ENCODE measurements around the gene SPACA1.
"Not testable (repeated sequence)": the region's sequence is repeated elsewhere in the genome, so short reads cannot be mapped to it uniquely, and the experiment has no call there.

The SPACA1 gene, protein sequence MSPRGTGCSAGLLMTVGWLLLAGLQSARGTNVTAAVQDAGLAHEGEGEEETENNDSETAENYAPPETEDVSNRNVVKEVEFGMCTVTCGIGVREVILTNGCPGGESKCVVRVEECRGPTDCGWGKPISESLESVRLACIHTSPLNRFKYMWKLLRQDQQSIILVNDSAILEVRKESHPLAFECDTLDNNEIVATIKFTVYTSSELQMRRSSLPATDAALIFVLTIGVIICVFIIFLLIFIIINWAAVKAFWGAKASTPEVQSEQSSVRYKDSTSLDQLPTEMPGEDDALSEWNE

DNA sequence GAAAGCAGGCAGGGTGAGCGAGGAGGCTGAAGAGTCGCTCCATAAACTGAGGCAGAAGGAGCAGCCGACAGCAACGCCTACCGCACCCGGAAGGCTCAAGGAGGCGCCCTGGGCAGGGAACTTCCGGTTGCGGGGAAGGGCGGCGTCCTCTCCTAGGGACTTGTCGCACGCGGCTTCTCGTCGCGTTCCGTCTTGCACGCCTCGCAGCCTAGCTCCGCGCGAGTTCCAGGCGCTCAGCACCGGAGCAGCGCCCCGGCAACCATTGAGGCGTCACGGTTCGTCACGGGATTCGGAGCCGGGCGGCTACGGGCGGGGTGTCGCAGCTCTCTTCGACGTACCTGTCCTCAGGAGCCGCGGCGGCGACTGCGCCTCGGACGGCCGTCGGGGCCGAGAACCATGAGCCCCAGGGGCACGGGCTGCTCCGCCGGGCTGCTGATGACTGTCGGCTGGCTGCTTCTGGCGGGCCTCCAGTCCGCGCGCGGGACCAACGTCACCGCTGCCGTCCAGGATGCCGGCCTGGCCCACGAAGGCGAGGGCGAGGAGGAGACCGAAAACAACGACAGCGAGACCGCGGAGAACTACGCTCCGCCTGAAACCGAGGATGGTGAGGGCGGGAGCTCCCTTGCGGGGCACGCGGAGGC is at the start of gene SPACA1:
SPACA1 (plus strand) TSS at position 332 of the 641 bp plus-strand sequence; CDS start at position 397, 65 bp downstream.
- no peak within 1 kb of the TSS for H3K9ac ChIP-seq (ENCODE audit: low read length in 5 of 5)
- H3K4me3 ChIP-seq (ENCODE audit: low read depth in 1 of 5, low read length in 5 of 5): peak within 1 kb of the TSS in 1 of 5 donors; percentile 14
- H3K36me3 ChIP-seq (ENCODE audit: control insufficient read depth in 5 of 5, insufficient read depth in 5 of 5, low read length in 5 of 5): no peaks in the 10 kb centered on the region
- H3K27me3 ChIP-seq (ENCODE audit: control insufficient read depth in 5 of 5, insufficient read depth in 4 of 5, low read length in 5 of 5): peaks cover 0 to 3% (median 0%) of the 10 kb centered on the region in 5 donors
- no peak within 1 kb of the TSS for H3K27ac ChIP-seq (ENCODE audit: low read depth, low read length)
- H3K4me1 ChIP-seq (ENCODE audit: control insufficient read depth in 5 of 5, insufficient read depth in 5 of 5, low read length in 5 of 5): no peaks in the 10 kb centered on the region
- peaks cover 0 to 7% (median 0%) of the 10 kb centered on the region in 5 donors for H3K9me3 ChIP-seq (ENCODE audit: control insufficient read depth in 5 of 5, low read length in 5 of 5)

- Histone ChIP-seq H3K27me3 (ENCODE audit: control insufficient read depth in 5 of 5, insufficient read depth in 4 of 5, low read length in 5 of 5) (peaks cover 0 to 5% (median 0%) of the 10 kb centered on the region in 5 donors), H3K27ac (ENCODE audit: low read depth, low read length) (no peak overlapping the region), H3K36me3 (ENCODE audit: control insufficient read depth in 5 of 5, insufficient read depth in 5 of 5, low read length in 5 of 5) (no peaks in the 10 kb centered on the region), H3K9me3 (ENCODE audit: control insufficient read depth in 5 of 5, low read length in 5 of 5) (peaks cover 0 to 3% (median 0%) of the 10 kb centered on the region in 5 donors), H3K4me1 (ENCODE audit: control insufficient read depth in 5 of 5, insufficient read depth in 5 of 5, low read length in 5 of 5) (no peaks in the 10 kb centered on the region), H3K4me3 (ENCODE audit: low read depth in 1 of 5, low read length in 5 of 5) (no peak overlapping the region), H3K9ac (ENCODE audit: low read length in 5 of 5) (no peak overlapping the region)
These were observed 46.9 kb upstream of the SPACA1 start for GRCh38 chr6:88000713-88001112.

DNA sequence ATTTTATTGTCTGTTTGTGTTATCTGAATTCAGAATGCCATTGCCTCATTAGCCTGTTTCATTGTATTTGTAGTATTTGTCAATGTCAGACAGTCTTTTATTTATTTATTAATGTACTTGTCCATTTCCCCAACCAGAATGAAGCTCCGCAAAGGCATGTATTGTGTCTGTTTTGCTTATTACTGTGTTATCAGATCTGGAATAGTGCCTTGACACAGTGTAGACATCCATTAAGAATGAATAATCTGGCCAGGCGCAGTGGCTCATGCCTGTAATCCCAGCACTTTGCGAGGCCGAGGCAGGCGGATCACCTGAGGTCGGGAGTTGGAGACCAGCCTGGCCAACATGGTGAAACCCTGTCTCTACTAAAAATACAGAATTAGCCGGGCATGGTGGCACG is 46.4 kb upstream of the SPACA1 start:
- H3K9me3 ChIP-seq (ENCODE audit: control insufficient read depth in 5 of 5, low read length in 5 of 5); H3K27me3 ChIP-seq (ENCODE audit: control insufficient read depth in 5 of 5, insufficient read depth in 4 of 5, low read length in 5 of 5); H3K9ac ChIP-seq (ENCODE audit: low read length in 5 of 5); H3K36me3 ChIP-seq (ENCODE audit: control insufficient read depth in 5 of 5, insufficient read depth in 5 of 5, low read length in 5 of 5); H3K4me3 ChIP-seq (ENCODE audit: low read depth in 1 of 5, low read length in 5 of 5); H3K4me1 ChIP-seq (ENCODE audit: control insufficient read depth in 5 of 5, insufficient read depth in 5 of 5, low read length in 5 of 5); H3K27ac ChIP-seq (ENCODE audit: low read depth, low read length): not testable (repeated sequence)

DNA sequence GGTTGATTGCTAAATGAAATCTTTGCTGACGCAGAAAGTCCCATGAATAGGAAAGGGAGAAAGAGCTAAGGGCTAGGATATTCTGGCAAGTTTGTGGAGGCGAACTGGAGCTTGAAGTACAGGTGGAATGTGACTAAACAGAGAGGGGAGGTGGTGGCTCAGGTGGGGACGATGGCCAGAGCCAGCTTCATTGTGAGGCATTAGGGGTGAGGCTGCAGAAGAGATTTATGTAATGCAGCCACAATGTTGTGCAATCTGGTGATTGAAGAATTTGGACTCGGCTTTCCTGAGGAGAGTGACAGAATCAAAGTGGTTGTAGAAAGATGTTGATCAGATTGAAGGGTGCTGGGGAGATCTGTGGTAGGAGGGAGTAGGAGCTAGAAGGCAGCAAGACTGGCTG is 42.9 kb upstream of the SPACA1 start:
- Histone ChIP-seq H3K4me3 (ENCODE audit: low read depth in 1 of 5, low read length in 5 of 5) (no peak overlapping the region), H3K27ac (ENCODE audit: low read depth, low read length) (no peak overlapping the region), H3K4me1 (ENCODE audit: control insufficient read depth in 5 of 5, insufficient read depth in 5 of 5, low read length in 5 of 5) (no peaks in the 10 kb centered on the region), H3K27me3 (ENCODE audit: control insufficient read depth in 5 of 5, insufficient read depth in 4 of 5, low read length in 5 of 5) (peaks cover 0 to 5% (median 2%) of the 10 kb centered on the region in 5 donors), H3K9ac (ENCODE audit: low read length in 5 of 5) (no peak overlapping the region), H3K36me3 (ENCODE audit: control insufficient read depth in 5 of 5, insufficient read depth in 5 of 5, low read length in 5 of 5) (no peaks in the 10 kb centered on the region), H3K9me3 (ENCODE audit: control insufficient read depth in 5 of 5, low read length in 5 of 5) (no peaks in the 10 kb centered on the region)

GRCh38 chr6:88006557-88006956 is 41.1 kb upstream of the SPACA1 start:
- Histone ChIP-seq H3K4me3 (ENCODE audit: low read depth in 1 of 5, low read length in 5 of 5) (no peak overlapping the region), H3K27ac (ENCODE audit: low read depth, low read length) (no peak overlapping the region), H3K9me3 (ENCODE audit: control insufficient read depth in 5 of 5, low read length in 5 of 5) (no peaks in the 10 kb centered on the region), H3K27me3 (ENCODE audit: control insufficient read depth in 5 of 5, insufficient read depth in 4 of 5, low read length in 5 of 5) (peaks cover 0 to 3% (median 2%) of the 10 kb centered on the region in 5 donors), H3K9ac (ENCODE audit: low read length in 5 of 5) (no peak overlapping the region), H3K36me3 (ENCODE audit: control insufficient read depth in 5 of 5, insufficient read depth in 5 of 5, low read length in 5 of 5) (no peaks in the 10 kb centered on the region), H3K4me1 (ENCODE audit: control insufficient read depth in 5 of 5, insufficient read depth in 5 of 5, low read length in 5 of 5) (no peaks in the 10 kb centered on the region)

- H3K4me3 ChIP-seq (ENCODE audit: low read depth in 1 of 5, low read length in 5 of 5): no peak overlapping the region
- peaks cover 0 to 3% (median 2%) of the 10 kb centered on the region in 5 donors for H3K27me3 ChIP-seq (ENCODE audit: control insufficient read depth in 5 of 5, insufficient read depth in 4 of 5, low read length in 5 of 5)
- no peaks in the 10 kb centered on the region for H3K36me3 ChIP-seq (ENCODE audit: control insufficient read depth in 5 of 5, insufficient read depth in 5 of 5, low read length in 5 of 5)
- H3K4me1 ChIP-seq (ENCODE audit: control insufficient read depth in 5 of 5, insufficient read depth in 5 of 5, low read length in 5 of 5): peaks cover 0 to 3% (median 0%) of the 10 kb centered on the region in 5 donors
- H3K9ac ChIP-seq (ENCODE audit: low read length in 5 of 5): no peak overlapping the region
- H3K9me3 ChIP-seq (ENCODE audit: control insufficient read depth in 5 of 5, low read length in 5 of 5): no peaks in the 10 kb centered on the region
- no peak overlapping the region for H3K27ac ChIP-seq (ENCODE audit: low read depth, low read length)
These were observed 39.2 kb upstream of the SPACA1 start for GRCh38 chr6:88008411-88008810.

DNA sequence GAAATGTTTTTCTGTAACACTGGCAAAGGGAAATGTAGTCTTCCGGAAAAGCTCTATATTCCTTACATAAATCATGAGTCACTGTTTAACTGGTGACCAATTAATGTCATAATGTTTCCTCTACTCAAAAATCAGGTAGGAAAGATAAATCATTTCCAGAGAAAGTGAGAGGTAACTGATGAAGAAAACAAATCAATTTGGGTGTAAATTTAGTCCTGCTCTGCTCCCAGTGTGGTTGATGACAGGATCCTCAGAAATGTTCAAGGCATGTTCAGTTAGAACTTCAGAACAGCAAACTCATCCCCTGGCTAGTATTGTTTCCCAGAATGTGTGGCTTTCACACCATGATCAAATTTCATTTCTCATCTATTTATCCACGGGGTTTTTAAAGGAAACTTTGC is 38.8 kb upstream of the SPACA1 start:
- H3K9ac ChIP-seq (ENCODE audit: low read length in 5 of 5): no peak overlapping the region
- H3K4me1 ChIP-seq (ENCODE audit: control insufficient read depth in 5 of 5, insufficient read depth in 5 of 5, low read length in 5 of 5): peaks cover 0 to 3% (median 0%) of the 10 kb centered on the region in 5 donors
- H3K27me3 ChIP-seq (ENCODE audit: control insufficient read depth in 5 of 5, insufficient read depth in 4 of 5, low read length in 5 of 5): peaks cover 0 to 3% (median 2%) of the 10 kb centered on the region in 5 donors
- H3K9me3 ChIP-seq (ENCODE audit: control insufficient read depth in 5 of 5, low read length in 5 of 5): no peaks in the 10 kb centered on the region
- no peak overlapping the region for H3K27ac ChIP-seq (ENCODE audit: low read depth, low read length)
- H3K4me3 ChIP-seq (ENCODE audit: low read depth in 1 of 5, low read length in 5 of 5): no peak overlapping the region
- H3K36me3 ChIP-seq (ENCODE audit: control insufficient read depth in 5 of 5, insufficient read depth in 5 of 5, low read length in 5 of 5): no peaks in the 10 kb centered on the region

DNA sequence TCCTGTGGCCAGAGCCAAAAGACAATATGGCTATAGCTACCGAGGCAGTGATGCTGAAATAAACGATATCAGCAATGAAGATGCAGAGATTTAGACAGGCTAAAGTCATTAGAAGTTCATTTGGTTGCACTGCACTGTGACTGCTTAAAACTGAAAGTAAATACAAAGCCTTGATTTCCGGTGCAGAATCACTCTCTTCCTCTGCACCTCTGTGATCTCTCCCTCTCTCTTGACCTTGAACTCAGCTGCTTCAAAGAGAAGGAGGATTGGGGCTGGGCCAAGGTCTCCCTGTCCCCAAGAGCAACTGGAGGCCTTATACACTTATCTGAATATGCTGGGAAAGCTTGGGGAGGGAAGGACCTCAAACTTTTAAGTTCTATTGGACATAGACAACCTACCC is 34.6 kb upstream of the SPACA1 start:
- Histone ChIP-seq H3K4me3 (ENCODE audit: low read depth in 1 of 5, low read length in 5 of 5) (no peak overlapping the region), H3K4me1 (ENCODE audit: control insufficient read depth in 5 of 5, insufficient read depth in 5 of 5, low read length in 5 of 5) (peaks cover 0 to 3% (median 0%) of the 10 kb centered on the region in 5 donors), H3K9me3 (ENCODE audit: control insufficient read depth in 5 of 5, low read length in 5 of 5) (no peaks in the 10 kb centered on the region), H3K27ac (ENCODE audit: low read depth, low read length) (no peak overlapping the region), H3K27me3 (ENCODE audit: control insufficient read depth in 5 of 5, insufficient read depth in 4 of 5, low read length in 5 of 5) (no peaks in the 10 kb centered on the region), H3K36me3 (ENCODE audit: control insufficient read depth in 5 of 5, insufficient read depth in 5 of 5, low read length in 5 of 5) (no peaks in the 10 kb centered on the region), H3K9ac (ENCODE audit: low read length in 5 of 5) (no peak overlapping the region)

DNA sequence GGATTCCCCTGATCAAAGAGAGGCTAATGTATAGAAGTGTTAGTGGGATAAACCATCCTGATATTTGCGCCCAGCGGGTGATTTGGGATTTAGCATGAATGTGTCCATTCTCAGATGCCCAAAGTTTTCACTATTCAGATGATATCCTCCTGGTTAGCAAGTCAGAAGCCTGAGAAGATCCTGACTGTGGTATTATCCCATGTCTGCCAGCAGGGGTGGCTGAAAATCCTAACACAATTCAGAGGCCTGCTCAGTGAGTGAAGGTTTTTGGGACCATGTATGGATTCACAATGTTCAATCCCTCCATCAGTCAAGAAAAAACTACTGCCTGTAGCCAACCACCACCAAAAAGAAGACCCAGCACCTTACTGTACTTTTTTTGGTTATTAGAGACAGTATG is 34.1 kb upstream of the SPACA1 start:
- Histone ChIP-seq H3K9me3 (ENCODE audit: control insufficient read depth in 5 of 5, low read length in 5 of 5) (no peaks in the 10 kb centered on the region), H3K27ac (ENCODE audit: low read depth, low read length) (no peak overlapping the region), H3K9ac (ENCODE audit: low read length in 5 of 5) (no peak overlapping the region), H3K4me3 (ENCODE audit: low read depth in 1 of 5, low read length in 5 of 5) (no peak overlapping the region), H3K4me1 (ENCODE audit: control insufficient read depth in 5 of 5, insufficient read depth in 5 of 5, low read length in 5 of 5) (peaks cover 0 to 3% (median 0%) of the 10 kb centered on the region in 5 donors), H3K27me3 (ENCODE audit: control insufficient read depth in 5 of 5, insufficient read depth in 4 of 5, low read length in 5 of 5) (no peaks in the 10 kb centered on the region), H3K36me3 (ENCODE audit: control insufficient read depth in 5 of 5, insufficient read depth in 5 of 5, low read length in 5 of 5) (no peaks in the 10 kb centered on the region)

DNA sequence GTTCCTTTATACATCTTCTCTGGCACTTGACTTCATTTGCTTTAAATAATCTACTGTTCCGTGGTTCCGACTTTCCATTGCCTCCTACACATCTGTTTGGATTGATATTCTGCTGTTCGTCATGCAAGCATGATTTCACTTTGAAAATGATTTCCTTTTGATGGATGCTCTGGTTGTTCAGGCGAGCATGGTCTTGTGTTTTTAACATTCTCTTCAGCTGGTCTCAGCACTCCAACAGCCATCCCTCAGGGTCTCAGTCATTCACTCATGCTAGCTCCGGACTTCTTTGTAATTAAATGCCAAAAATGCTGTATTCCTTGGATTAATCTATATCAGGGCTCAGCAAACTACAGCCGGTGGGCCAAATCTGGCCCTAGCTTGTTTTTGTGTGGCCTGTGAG is 27.2 kb upstream of the SPACA1 start:
- Histone ChIP-seq H3K9me3 (ENCODE audit: control insufficient read depth in 5 of 5, low read length in 5 of 5) (no peaks in the 10 kb centered on the region), H3K4me3 (ENCODE audit: low read depth in 1 of 5, low read length in 5 of 5) (no peak overlapping the region), H3K4me1 (ENCODE audit: control insufficient read depth in 5 of 5, insufficient read depth in 5 of 5, low read length in 5 of 5) (no peaks in the 10 kb centered on the region), H3K27me3 (ENCODE audit: control insufficient read depth in 5 of 5, insufficient read depth in 4 of 5, low read length in 5 of 5) (peaks cover 0 to 3% (median 0%) of the 10 kb centered on the region in 5 donors), H3K9ac (ENCODE audit: low read length in 5 of 5) (no peak overlapping the region), H3K27ac (ENCODE audit: low read depth, low read length) (no peak overlapping the region), H3K36me3 (ENCODE audit: control insufficient read depth in 5 of 5, insufficient read depth in 5 of 5, low read length in 5 of 5) (no peaks in the 10 kb centered on the region)
